CD14-positive monocyte (primary cell): Measurements from ENCODE around the gene KRTAP4-8. TPM values are rescaled to one million over a fixed set of nuclear protein-coding genes. Genes with fewer than 3 reads are reported as not detected.

ENCODE experiments used
- DNase-seq, 3 donors: peaks; one replicate each; pipeline ENCODE4 v3.0.0-alpha.2; 2011 to 2022
- H2AFZ ChIP-seq: 2 replicates; pipeline ENCODE4 v1.6.0; 2012; ENCODE audit warnings: mild to moderate bottlenecking, low read depth, low read length, inconsistent platforms; ENCODE audit not compliant: insufficient read depth, poor library complexity, severe bottlenecking
- H3K27ac ChIP-seq, 2 donors: 1 replicate in 1 of 2; 2 replicates in 1 of 2; pipeline ENCODE4 v1.5.1; 2012 to 2013; ENCODE audit warnings: low read length in 2 of 2, control low read depth in 1 of 2, inconsistent platforms in 1 of 2, low read depth in 1 of 2, mild to moderate bottlenecking in 1 of 2
- H3K27me3 ChIP-seq, 2 donors: one replicate each; pipeline versions ENCODE4 v1.6.0 to v1.6.1; 2011 to 2013; ENCODE audit warnings: low read length in 2 of 2; ENCODE audit not compliant: control insufficient read depth in 2 of 2, insufficient read depth in 2 of 2
- H3K36me3 ChIP-seq, 2 donors: replicated peaks in 1 of 2; 1 replicate in 1 of 2; 2 replicates in 1 of 2; pipeline versions ENCODE4 v1.5.1 to v1.6.1; 2012 to 2013; ENCODE audit warnings: low read length in 2 of 2, control low read depth in 1 of 2, inconsistent platforms in 1 of 2, mild to moderate bottlenecking in 1 of 2; ENCODE audit not compliant: insufficient read depth in 2 of 2, control insufficient read depth in 1 of 2
- H3K4me1 ChIP-seq, 2 donors: 1 replicate in 1 of 2; 2 replicates in 1 of 2; pipeline versions ENCODE4 v1.5.1 to v1.6.1; 2012 to 2013; ENCODE audit warnings: low read length in 2 of 2, control low read depth in 1 of 2, inconsistent platforms in 1 of 2, mild to moderate bottlenecking in 1 of 2, moderate library complexity in 1 of 2; ENCODE audit not compliant: insufficient read depth in 2 of 2, control insufficient read depth in 1 of 2
- H3K4me2 ChIP-seq: replicated peaks from 2 replicates; pipeline ENCODE3; 2012; ENCODE audit warnings: low read length, moderate library complexity, mild to moderate bottlenecking; ENCODE audit not compliant: poor library complexity, severe bottlenecking; ENCODE audit errors: extremely low read depth
- H3K4me3 ChIP-seq, 3 experiments: fragments of 200-600 bp in 1 of 3; sonication (generic) in 1 of 3; replicated peaks in 1 of 3; 1 replicate in 2 of 3; 2 replicates in 1 of 3; pipeline ENCODE4 v1.5.1; 2011 to 2013; ENCODE audit warnings: low read length in 3 of 3, mild to moderate bottlenecking in 3 of 3, control low read depth in 2 of 3, low read depth in 2 of 3, inconsistent platforms in 1 of 3, moderate library complexity in 1 of 3
- H3K79me2 ChIP-seq: 2 replicates; pipeline ENCODE4 v1.6.0; 2012; ENCODE audit warnings: mild to moderate bottlenecking, control low read depth, inconsistent platforms, low read length, moderate library complexity; ENCODE audit not compliant: insufficient read depth
- H3K9ac ChIP-seq: 2 replicates; pipeline ENCODE4 v1.6.0; 2017; ENCODE audit warnings: low read length, mild to moderate bottlenecking; ENCODE audit not compliant: insufficient read depth, poor library complexity, severe bottlenecking
- H3K9me3 ChIP-seq, 2 donors: replicated peaks in 1 of 2; 1 replicate in 1 of 2; 2 replicates in 1 of 2; pipeline versions ENCODE4 v1.5.1 to v1.6.1; 2012 to 2013; ENCODE audit warnings: low read length in 2 of 2, control low read depth in 1 of 2; ENCODE audit not compliant: control insufficient read depth in 1 of 2, insufficient read depth in 1 of 2
- H4K20me1 ChIP-seq: 2 replicates; pipeline ENCODE4 v1.6.0; 2012; ENCODE audit warnings: mild to moderate bottlenecking, low read length, control low read depth, moderate library complexity; ENCODE audit not compliant: insufficient read depth
- H3K27ac Mint-ChIP-seq, 7 donors: one replicate each; pipeline ENCODE4 v1.8.0; 2020; ENCODE audit warnings: mild to moderate bottlenecking in 7 of 7, mixed read lengths in 7 of 7, moderate library complexity in 6 of 7, inconsistent platforms in 2 of 7
- H3K27me3 Mint-ChIP-seq, 3 donors: one replicate each; pipeline ENCODE4 v1.8.0; 2021 to 2022; ENCODE audit warnings: low read depth in 3 of 3, mild to moderate bottlenecking in 3 of 3, mixed read lengths in 3 of 3, moderate library complexity in 3 of 3, inconsistent platforms in 1 of 3
- H3K36me3 Mint-ChIP-seq, 2 donors: one replicate each; pipeline ENCODE4 v1.8.0; 2020; ENCODE audit warnings: mixed read lengths in 2 of 2, inconsistent platforms in 1 of 2, mild to moderate bottlenecking in 1 of 2
- H3K4me1 Mint-ChIP-seq: one replicate; pipeline ENCODE4 v1.8.0; 2020; ENCODE audit warnings: mild to moderate bottlenecking, mixed read lengths
- H3K4me3 Mint-ChIP-seq, 2 donors: one replicate each; pipeline ENCODE4 v1.8.0; 2020; ENCODE audit warnings: mild to moderate bottlenecking in 2 of 2, mixed read lengths in 2 of 2, moderate library complexity in 1 of 2
- H3K9me3 Mint-ChIP-seq, 7 donors: one replicate each; pipeline ENCODE4 v1.8.0; 2020 to 2022; ENCODE audit warnings: mixed read lengths in 7 of 7, mild to moderate bottlenecking in 6 of 7, moderate library complexity in 6 of 7, inconsistent platforms in 2 of 7
- CTCF ChIP-seq: fragments of 200-600 bp; IDR thresholded peaks from one replicate; pipeline ENCODE4 v1.8.0; 2022; ENCODE audit warnings: antibody characterized with exemption, mild to moderate bottlenecking
- WGBS: methylation state at CpG from one replicate; pipeline ENCODE4 v1.1.5; 2013; ENCODE audit warnings: missing lambda C conversion rate; ENCODE audit not compliant: insufficient coverage; 5-methylcytosine and 5-hydroxymethylcytosine counted together
- intact Hi-C, 2 donors: fragments of 100-400 bp; cut with micrococcal nuclease; formaldehyde crosslinking; loops; one replicate each; pipeline versions ENCODE4 v1.15.0 to v1.15.1; 2023
- polyA plus RNA-seq, 3 donors: library from polyadenylated mRNA; depleted of rRNA in 1 of 3; unstranded in 2 of 3; stranded (reverse) in 1 of 3; fragments of 300-500 nt in 2 of 3; fragments of >200 nt in 1 of 3; fragmentation: Illumina TruSeq in 2 of 3; gene quantifications; 1 replicate in 2 of 3; 2 replicates in 1 of 3; pipeline ENCODE4 v1.2.3, GENCODE V29; 2012 to 2021

The KRTAP4-8 gene
- polyA plus RNA-seq, 3 donors = not detected

- no peak for TF ChIP-seq CTCF
- H3K4me3 Mint-ChIP-seq = no peak overlapping the region
- H3K27me3 Mint-ChIP-seq = peaks cover 0 to 5% (median 2%) of the 10 kb centered on the region in 3 donors
- Histone ChIP-seq H3K79me2 (no peaks in the 10 kb centered on the region), H3K4me3 (no peak overlapping the region), H3K4me2 (no peak overlapping the region), H3K36me3 (no peaks in the 10 kb centered on the region), H3K9me3 (no peaks in the 10 kb centered on the region), H2AFZ (no peak overlapping the region), H3K27me3 (no peaks in the 10 kb centered on the region), H4K20me1 (no peaks in the 10 kb centered on the region), H3K27ac (no peak overlapping the region), H3K4me1 (no peaks in the 10 kb centered on the region), H3K9ac (no peak overlapping the region)
- peaks cover 0 to 8% (median 3%) of the 10 kb centered on the region in 7 donors for H3K9me3 Mint-ChIP-seq
- H3K36me3 Mint-ChIP-seq = no peaks in the 10 kb centered on the region
- intact Hi-C loops = no loop called here
- H3K27ac Mint-ChIP-seq = peak overlapping the region in 1 of 7 donors; percentile 31
- no peak for DNase-seq
- H3K4me1 Mint-ChIP-seq = no peaks in the 10 kb centered on the region
- 83% methylated on average over 5 of the region's 5 CpGs for WGBS
Observed at GRCh38 chr17:41071606-41072360, 26.2 kb downstream of the KRTAP4-8 start.

- Histone ChIP-seq H3K9ac (no peak overlapping the region), H3K79me2 (no peaks in the 10 kb centered on the region), H2AFZ (no peak overlapping the region), H3K27ac (no peak overlapping the region), H3K4me3 (no peak overlapping the region), H4K20me1 (no peaks in the 10 kb centered on the region), H3K36me3 (no peaks in the 10 kb centered on the region), H3K4me1 (no peaks in the 10 kb centered on the region), H3K27me3 (no peaks in the 10 kb centered on the region), H3K4me2 (no peak overlapping the region), H3K9me3 (no peaks in the 10 kb centered on the region)
- H3K27ac Mint-ChIP-seq = no peak overlapping the region
- TF ChIP-seq CTCF = no peak
- no peaks in the 10 kb centered on the region for H3K36me3 Mint-ChIP-seq
- intact Hi-C loops = no loop called here
- no peak for DNase-seq
- H3K27me3 Mint-ChIP-seq = no peaks in the 10 kb centered on the region
- WGBS = 100% methylated on average over 1 of the region's 3 CpGs
- H3K9me3 Mint-ChIP-seq = peaks cover 0 to 3% (median 0%) of the 10 kb centered on the region in 7 donors
- H3K4me1 Mint-ChIP-seq = no peaks in the 10 kb centered on the region
- H3K4me3 Mint-ChIP-seq = no peak overlapping the region
Observed at GRCh38 chr17:41069031-41069430, 28.9 kb downstream of the KRTAP4-8 start.
